PC-9 (cell line): ENCODE data around the gene TRIO. TPM values are rescaled to one million over a fixed set of nuclear protein-coding genes. Genes with fewer than 3 reads are reported as not detected.

Source experiments
- BruUV-seq: library from RNA; stranded (reverse); fragments of 400-500 nt; replicated peaks from 2 replicates; lab custom pipeline; 2021; lab: Mats Ljungman, UMichigan
- CTCF ChIA-PET: fragments of 300-600 bp; sonication (Branson Sonifier 250); formaldehyde crosslinking; loops from one replicate; lab custom pipeline; 2022; ENCODE audit warnings: antibody characterized with exemption; lab: Charles Lee
- POLR2A ChIA-PET: fragments of 300-600 bp; sonication (Branson Sonifier 250); formaldehyde crosslinking; loops from one replicate; lab custom pipeline; 2022; ENCODE audit warnings: antibody characterized with exemption; ENCODE audit not compliant: unreplicated experiment; lab: Charles Lee
- DNase-seq, 2 experiments: peaks; one replicate each; pipeline versions ENCODE4 v3.0.0 to v3.0.0-alpha.2; 2015 to 2022; ENCODE audit warnings: mixed read lengths in 1 of 2
- H2AFZ ChIP-seq: fragments of 200-600 bp; sonication (generic); 2 replicates; pipeline ENCODE4 v1.8.1; 2017; ENCODE audit warnings: antibody characterized with exemption
- H3F3A ChIP-seq: fragments of 200-600 bp; sonication (generic); 2 replicates; pipeline ENCODE4 v1.8.1; 2017; ENCODE audit warnings: antibody characterized with exemption, mild to moderate bottlenecking, low read depth; ENCODE audit not compliant: insufficient read depth
- H3K27ac ChIP-seq: fragments of 200-600 bp; sonication (generic); 2 replicates; pipeline ENCODE4 v1.6.1; 2016; ENCODE audit warnings: mixed run types
- H3K27me3 ChIP-seq: fragments of 200-600 bp; sonication (generic); 2 replicates; pipeline ENCODE4 v1.6.1; 2016; ENCODE audit warnings: low read depth, mixed run types; ENCODE audit not compliant: insufficient read depth
- H3K36me3 ChIP-seq: fragments of 200-600 bp; sonication (generic); 2 replicates; pipeline ENCODE4 v1.6.1; 2016; ENCODE audit warnings: low read depth, mixed run types
- H3K4me1 ChIP-seq: fragments of 200-600 bp; sonication (generic); replicated peaks from 2 replicates; pipeline ENCODE4 v1.6.1; 2016; ENCODE audit warnings: mixed run types; ENCODE audit not compliant: insufficient read depth
- H3K4me2 ChIP-seq: fragments of 200-600 bp; sonication (generic); 2 replicates; pipeline ENCODE4 v1.6.1; 2017; ENCODE audit warnings: mixed run types
- H3K4me3 ChIP-seq: fragments of 200-600 bp; sonication (generic); 2 replicates; pipeline ENCODE4 v1.6.1; 2016; ENCODE audit warnings: mixed run types
- H3K79me2 ChIP-seq: fragments of 200-600 bp; sonication (generic); 2 replicates; pipeline ENCODE4 v1.6.1; 2017; ENCODE audit warnings: low read depth, mixed run types
- H3K9me2 ChIP-seq: fragments of 200-600 bp; sonication (generic); 2 replicates; pipeline ENCODE4 v1.8.1; 2017; ENCODE audit warnings: mild to moderate bottlenecking; ENCODE audit not compliant: insufficient read depth
- H3K9me3 ChIP-seq: fragments of 200-600 bp; sonication (generic); 2 replicates; pipeline ENCODE4 v1.8.1; 2016; ENCODE audit warnings: low read depth; ENCODE audit not compliant: insufficient read depth
- H4K20me1 ChIP-seq: fragments of 200-600 bp; sonication (generic); 2 replicates; pipeline ENCODE4 v1.8.1; 2017; ENCODE audit not compliant: insufficient read depth
- EZH2 ChIP-seq: fragments of 200-600 bp; sonication (generic); IDR thresholded peaks from 2 replicates; pipeline ENCODE4 v1.8.0; 2017; ENCODE audit warnings: antibody characterized with exemption, low read depth
- intact Hi-C: fragments of 100-400 bp; cut with micrococcal nuclease; formaldehyde crosslinking; loops from one replicate; pipeline ENCODE4 v1.10.0; 2022; ENCODE audit not compliant: unreplicated experiment
- total RNA-seq: library from RNA; stranded (reverse); gene quantifications from 2 replicates; pipeline ENCODE4 v1.2.3, GENCODE V29; 2021
- TF ChIP-seq, protein P1 (sequence below): fragments of 200-600 bp; sonication (generic); conservative IDR thresholded peaks from 2 replicates; pipeline ENCODE4 v1.6.1; 2017; ENCODE audit warnings: mixed run types, antibody characterized with exemption, mild to moderate bottlenecking, moderate library complexity

The TRIO gene
- total RNA-seq, 1 experiment from 2014 or later: 596 TPM

DNA sequence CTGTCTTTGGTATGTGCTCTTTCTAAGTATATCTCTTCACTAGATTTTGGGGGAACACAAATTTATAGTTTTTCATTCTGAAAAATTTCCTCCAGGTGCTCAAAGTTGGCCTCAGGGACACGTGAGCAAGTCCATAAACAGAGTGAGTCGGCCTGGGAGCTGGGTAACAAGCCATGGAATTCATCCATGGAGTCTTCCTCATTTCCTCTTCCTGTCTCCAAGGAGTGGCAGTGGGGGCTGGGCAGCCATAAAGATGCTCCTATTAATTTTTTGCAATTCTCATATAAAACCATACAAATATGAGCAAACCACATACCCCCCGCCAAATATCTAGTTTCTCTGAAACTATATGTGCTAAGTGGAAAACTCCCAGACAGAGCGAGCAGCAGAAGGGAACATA lies 301.9 kb downstream of the TRIO start:
- Histone ChIP-seq H3K9me2 (no peaks in the 10 kb centered on the region), H3K9me3 (no peaks in the 10 kb centered on the region), H3K4me1 (no peaks in the 10 kb centered on the region), H2AFZ (no peak overlapping the region), H3F3A (no peaks in the 10 kb centered on the region), H3K27ac (no peak overlapping the region), H3K4me3 (no peak overlapping the region), H3K27me3 (no peaks in the 10 kb centered on the region), H3K4me2 (no peak overlapping the region), H3K79me2 (no peaks in the 10 kb centered on the region), H3K36me3 (peaks cover 1% of the 10 kb centered on the region; the same call in 1 of the 2 replicates), H4K20me1 (0 out of 2 replicates have a peak, but pooled peaks cover 6% of the 10 kb centered on the region)
- BruUV-seq: no TSS peak
- CTCF ChIA-PET: no interaction called here
- TF ChIP-seq, protein P1, sequence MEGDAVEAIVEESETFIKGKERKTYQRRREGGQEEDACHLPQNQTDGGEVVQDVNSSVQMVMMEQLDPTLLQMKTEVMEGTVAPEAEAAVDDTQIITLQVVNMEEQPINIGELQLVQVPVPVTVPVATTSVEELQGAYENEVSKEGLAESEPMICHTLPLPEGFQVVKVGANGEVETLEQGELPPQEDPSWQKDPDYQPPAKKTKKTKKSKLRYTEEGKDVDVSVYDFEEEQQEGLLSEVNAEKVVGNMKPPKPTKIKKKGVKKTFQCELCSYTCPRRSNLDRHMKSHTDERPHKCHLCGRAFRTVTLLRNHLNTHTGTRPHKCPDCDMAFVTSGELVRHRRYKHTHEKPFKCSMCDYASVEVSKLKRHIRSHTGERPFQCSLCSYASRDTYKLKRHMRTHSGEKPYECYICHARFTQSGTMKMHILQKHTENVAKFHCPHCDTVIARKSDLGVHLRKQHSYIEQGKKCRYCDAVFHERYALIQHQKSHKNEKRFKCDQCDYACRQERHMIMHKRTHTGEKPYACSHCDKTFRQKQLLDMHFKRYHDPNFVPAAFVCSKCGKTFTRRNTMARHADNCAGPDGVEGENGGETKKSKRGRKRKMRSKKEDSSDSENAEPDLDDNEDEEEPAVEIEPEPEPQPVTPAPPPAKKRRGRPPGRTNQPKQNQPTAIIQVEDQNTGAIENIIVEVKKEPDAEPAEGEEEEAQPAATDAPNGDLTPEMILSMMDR: no peak
- no peak for TF ChIP-seq EZH2
- POLR2A ChIA-PET: no interaction called here
- intact Hi-C loops: no loop called here
- no peak for DNase-seq

DNA sequence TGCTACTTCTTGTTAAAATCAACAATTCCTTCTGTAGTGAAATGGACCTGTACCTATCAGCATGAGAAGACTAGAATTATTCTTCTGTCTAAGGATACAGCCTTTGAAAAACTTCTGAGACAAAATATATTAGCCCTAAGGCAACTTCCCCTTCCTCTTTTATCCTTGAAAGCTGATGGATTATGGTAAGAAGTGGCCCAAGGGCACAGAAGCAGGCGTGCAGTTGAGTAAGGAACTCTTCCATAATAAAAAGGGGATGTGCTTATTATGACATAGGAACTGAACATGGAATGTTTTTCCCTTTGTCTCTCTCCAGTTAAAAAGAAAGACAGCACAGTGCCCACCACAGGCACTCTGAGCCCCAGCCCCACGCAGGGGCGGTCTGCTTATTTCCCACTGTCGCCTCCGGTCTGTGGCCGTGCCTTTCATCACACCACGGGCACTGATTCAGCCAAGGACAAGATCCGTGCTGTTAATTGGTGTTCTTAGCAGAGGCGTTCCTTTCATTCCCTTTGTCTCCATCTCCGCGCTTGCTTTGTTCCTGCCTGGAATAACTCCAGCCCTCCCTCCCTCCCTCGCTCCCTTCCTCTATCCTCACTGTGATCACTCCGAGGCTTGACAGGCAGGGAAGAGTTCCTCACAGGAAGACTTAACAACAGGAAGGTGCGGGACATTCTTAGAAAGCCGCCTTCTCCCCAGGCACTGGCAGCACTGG lies 302.6 kb downstream of the TRIO start:
- DNase-seq: no peak

DNA sequence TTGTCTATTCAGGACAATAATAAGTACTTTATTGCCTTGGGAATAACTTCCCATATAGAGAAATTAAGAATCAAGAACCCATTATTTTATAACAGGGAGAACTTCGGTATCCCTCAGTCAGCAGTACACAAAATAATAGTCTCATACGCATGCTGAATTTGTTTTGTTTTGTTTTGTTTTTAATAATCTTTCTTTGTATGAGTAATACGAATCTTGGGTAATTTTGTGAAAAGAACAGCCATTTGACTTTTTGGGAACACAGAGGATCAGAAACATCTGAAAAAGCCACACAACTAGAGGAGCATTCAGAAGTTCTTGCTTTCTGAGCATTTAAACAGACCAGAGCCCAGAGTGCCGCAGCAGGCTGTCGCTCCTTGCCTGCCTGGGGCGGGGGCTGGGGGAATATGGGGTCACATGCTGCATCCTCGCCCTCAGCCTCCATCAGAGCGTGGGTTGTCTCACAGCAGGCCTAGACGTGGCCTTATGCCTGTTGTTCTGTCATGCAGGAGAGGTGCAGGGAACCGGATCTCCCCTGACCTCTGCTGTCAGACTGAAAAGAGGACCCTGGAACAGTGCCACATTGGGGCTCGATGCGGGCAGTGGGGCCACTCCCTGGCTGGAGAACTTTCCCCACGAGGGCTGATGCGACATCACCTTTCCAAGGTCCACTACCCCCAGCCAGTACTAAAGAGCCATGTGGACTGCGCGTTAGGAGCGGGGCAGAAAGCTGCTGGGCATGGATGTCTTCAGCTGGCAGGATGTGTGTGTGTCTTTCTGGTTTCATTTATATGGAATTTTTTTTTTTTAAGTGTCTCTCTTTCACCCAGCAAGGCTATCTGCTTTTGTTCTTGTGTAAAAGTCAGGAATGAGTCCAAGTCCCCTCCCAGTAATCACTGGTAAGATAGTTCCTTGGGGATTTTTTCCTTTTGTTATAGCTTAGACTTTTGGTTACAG lies 305.1 kb downstream of the TRIO start:
- Histone ChIP-seq H3K4me2 (no peak overlapping the region), H3K79me2 (no peaks in the 10 kb centered on the region), H3K9me3 (no peaks in the 10 kb centered on the region), H3F3A (peaks cover 5% of the 10 kb centered on the region; the same call in 1 of the 2 replicates), H4K20me1 (0 out of 2 replicates have a peak, but pooled peaks cover 6% of the 10 kb centered on the region), H3K27ac (no peak overlapping the region), H3K36me3 (peaks cover 14% of the 10 kb centered on the region; the same call in 1 of the 2 replicates), H3K4me1 (no peaks in the 10 kb centered on the region), H2AFZ (no peak overlapping the region), H3K4me3 (no peak overlapping the region), H3K27me3 (no peaks in the 10 kb centered on the region), H3K9me2 (no peaks in the 10 kb centered on the region)
- intact Hi-C loops: no loop called here
- no peak for TF ChIP-seq EZH2
- TF ChIP-seq, protein P1: no peak
- CTCF ChIA-PET: no interaction called here
- DNase-seq: no peak
- POLR2A ChIA-PET: interaction anchor here (0.6 kb wide), 1 partner anchor 58 kb away, joined by 4 read pairs; no protein-coding TSS in a partner anchor
- BruUV-seq: no TSS peak

More for the DNA sequence above, 302.6 kb downstream of the TRIO start:
- Histone ChIP-seq H3F3A (peaks cover 1% of the 10 kb centered on the region; the same call in 1 of the 2 replicates), H3K27ac (no peak overlapping the region), H3K4me3 (no peak overlapping the region), H3K36me3 (peaks cover 6% of the 10 kb centered on the region; the same call in 1 of the 2 replicates), H3K4me1 (no peaks in the 10 kb centered on the region), H3K4me2 (no peak overlapping the region), H3K9me3 (no peaks in the 10 kb centered on the region), H4K20me1 (0 out of 2 replicates have a peak, but pooled peaks cover 6% of the 10 kb centered on the region), H2AFZ (no peak overlapping the region), H3K9me2 (no peaks in the 10 kb centered on the region), H3K27me3 (no peaks in the 10 kb centered on the region), H3K79me2 (no peaks in the 10 kb centered on the region)
- intact Hi-C loops: no loop called here
- POLR2A ChIA-PET: no interaction called here
- no TSS peak for BruUV-seq
- TF ChIP-seq, protein P1: no peak
- TF ChIP-seq EZH2: no peak
- CTCF ChIA-PET: no interaction called here
